ENCODE results near the gene VPS13C.
A peak's percentile ranks its signal among the peaks of the same experiment; 100 is the strongest.

Gene VPS13C
- 448 to 647 (median 561) reads per million in 4 donors for total RNA-seq

GRCh38 chr15:62060113-62060895 is at the start of gene VPS13C:
Gene VPS13C, minus strand, starts transcription at chr15:62060447. Its CDS starts 73 bp downstream, at chr15:62060374.
- peak; percentile 81 to 93 (median 88) for DNase-seq

DNA sequence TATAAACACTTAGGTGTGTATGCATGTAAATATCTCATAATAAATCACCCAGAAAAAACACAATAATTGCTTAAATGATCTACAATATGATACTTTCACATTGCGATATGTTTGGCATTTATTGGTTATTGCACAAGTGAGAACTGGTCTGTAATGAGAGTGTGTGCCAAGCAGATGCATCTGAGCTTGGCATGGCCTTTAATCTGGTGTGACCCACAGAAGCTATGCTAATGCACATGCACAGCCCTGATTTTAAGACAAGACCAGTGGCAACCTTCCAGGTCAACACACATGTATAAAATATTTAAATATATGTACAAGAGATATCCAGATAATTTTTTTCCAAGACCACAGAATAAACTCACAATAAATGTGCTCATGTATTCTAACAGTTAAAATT is 49.2 kb upstream of the VPS13C start:
- no peak for DNase-seq

- DNase-seq = no peak
These were observed 48.2 kb upstream of the VPS13C start for GRCh38 chr15:62108411-62108810.

- DNase-seq = no peak
These were observed 47.4 kb upstream of the VPS13C start for GRCh38 chr15:62107571-62108121.

GRCh38 chr15:62106096-62106495 is 45.8 kb upstream of the VPS13C start:
- DNase-seq = no peak

DNA sequence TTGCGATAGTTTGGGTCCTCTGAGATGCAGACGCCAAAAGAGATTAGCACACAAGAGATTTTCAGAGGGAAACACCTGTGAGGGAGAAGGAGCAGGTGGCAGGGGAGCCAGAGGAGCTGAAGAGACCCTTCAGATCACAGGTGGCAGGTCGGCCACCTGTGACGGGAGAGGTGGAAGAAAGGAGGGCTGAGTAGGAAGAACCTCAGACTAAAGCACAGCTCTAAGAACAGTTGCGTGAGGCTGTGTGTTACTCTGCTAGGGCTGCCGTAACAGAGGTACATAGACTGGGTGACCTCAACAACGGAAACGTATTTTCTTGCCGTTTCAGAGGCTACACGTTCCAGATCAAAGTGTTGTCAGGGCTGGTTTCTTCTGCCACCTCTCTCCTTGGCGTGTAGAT is 45.0 kb upstream of the VPS13C start:
- DNase-seq = no peak

DNA sequence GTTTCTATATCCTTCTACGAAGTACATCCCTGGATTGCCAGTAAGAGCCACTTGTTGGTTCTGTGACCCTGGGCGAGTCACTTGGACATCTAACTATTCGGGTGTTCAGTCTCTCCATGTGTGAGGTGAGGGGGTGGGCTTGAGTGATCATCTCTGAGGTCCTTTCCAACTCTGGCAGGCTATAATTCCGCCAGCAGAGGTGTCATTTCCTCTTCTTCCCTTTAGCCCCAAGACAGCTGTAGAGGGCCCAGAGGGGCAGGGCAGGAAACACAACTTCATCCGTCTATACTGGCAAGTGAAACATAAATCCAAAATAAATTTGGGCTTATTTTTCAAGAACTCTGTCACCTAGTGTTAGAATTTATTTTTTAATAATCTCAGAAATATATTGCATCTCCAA is 44.6 kb upstream of the VPS13C start:
- no peak for DNase-seq

- DNase-seq = no peak
These were observed 44.2 kb upstream of the VPS13C start for GRCh38 chr15:62104401-62104800.

DNA sequence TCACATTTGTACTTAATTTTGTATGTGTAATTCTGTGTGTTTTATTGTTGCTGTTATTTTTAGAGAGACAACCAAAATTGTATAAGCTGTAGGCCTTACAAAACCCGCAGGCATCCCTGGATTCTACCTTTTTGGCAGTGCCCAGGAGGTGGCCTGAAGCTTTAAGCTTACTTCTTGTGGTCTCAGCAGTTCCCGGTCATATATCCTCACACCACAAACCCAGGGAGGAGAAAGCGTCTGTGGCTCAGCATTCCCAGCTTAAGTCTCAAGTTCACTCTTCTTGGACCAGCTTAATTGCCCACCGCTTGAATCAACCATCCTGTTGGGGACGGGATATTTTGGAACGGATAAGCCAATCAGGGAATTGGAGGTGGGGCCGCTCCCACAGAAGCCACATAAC is 43.2 kb upstream of the VPS13C start:
- DNase-seq = no peak

DNA sequence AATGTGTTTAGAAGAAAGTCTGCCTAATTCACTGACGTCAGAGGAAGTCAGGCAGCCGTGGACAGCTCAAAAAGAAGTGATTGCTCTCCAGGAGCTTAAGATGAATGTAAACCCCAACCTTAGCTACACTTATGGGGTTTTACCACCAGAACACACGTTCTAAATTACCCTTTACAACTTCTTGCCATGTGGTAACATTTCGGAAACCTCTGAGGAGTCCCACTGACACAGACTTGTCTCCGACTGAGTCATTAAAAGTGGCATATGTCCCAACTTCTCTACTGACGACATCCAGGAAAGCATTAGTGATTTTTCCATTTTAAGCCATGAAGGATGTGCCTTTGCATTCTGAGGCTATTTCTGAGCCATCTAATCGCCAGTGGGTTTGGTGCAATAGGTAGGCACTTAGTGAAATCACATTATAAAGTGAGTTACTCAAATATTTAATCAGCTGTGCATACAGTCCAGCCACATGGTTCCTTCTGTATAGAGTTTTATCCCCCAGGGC is 38.9 kb upstream of the VPS13C start:
- no peak for DNase-seq

GRCh38 chr15:62094388-62094787 is 34.1 kb upstream of the VPS13C start:
- DNase-seq = no peak

DNA sequence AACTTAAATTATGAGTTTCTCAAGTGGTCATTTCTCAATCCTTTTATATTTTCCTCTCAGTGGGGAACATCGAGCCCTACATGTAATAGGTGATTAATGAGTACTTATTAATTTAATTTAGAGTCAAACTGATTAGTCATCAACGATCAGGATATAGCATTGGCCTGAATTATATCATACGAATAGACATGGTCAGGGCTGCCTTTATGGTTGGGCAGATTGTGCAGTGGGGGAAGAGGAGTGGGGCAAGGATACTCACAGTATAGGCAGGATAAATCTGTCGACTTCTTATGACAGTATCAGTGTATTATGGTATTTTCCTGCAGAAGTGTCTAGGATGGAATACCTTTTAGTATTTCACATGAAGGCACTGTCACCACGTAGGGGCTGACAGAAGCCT is 33.6 kb upstream of the VPS13C start:
- no peak for DNase-seq

DNA sequence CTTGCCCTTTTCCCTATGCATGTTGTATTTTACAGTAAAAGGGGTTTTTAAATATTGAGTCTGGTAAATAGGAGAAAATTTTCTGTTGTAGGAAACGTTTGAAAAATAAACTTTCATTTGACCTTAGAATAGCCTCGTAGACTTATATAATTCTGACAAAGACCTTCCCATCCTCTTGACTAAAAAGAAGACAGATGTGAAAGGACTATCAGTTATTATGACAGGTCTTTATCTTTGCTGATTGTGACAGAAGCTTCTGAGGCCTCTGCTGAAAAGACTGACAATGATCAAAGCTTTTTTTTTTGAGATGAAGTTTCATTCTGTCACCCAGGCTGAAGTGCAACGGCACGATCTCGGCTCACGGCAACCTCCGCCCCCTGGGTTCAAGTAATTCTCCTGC is 30.7 kb upstream of the VPS13C start:
- no peak for DNase-seq

DNA sequence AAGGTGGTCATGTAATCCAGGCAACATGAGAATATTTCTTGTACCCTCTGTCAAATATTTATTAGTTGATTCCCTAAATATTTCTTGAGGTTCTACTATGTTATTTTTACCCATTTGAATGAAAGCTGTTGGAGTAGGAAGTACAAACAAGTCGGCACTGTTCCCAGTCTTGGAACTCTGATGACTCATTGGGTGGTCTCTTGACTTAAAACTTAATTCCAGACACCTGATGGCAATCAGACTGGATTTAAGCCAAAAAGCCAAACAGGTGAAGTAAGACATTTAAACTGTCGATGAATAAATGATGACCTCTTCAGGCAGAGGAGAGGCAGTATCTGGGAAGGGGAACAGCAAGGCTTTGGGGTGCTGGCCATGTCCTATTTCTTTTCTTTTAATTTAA is 29.4 kb upstream of the VPS13C start:
- DNase-seq = no peak

DNA sequence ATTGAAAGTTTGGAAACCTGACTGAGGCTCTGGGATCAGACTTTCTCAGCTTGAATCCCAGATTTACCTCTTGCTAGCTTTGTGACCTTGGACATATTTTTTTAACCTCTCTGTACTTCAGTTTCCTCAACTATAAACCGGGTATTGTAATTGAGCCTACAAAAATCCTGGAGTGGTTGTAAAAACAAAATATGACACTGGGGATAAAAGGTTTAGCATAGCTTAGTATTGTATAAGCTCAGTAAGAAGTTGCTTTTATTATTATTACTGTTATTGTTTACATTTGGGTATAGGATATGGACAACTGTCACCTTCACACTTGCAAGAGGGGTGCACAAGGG is 28.1 kb upstream of the VPS13C start:
- no peak for DNase-seq

DNA sequence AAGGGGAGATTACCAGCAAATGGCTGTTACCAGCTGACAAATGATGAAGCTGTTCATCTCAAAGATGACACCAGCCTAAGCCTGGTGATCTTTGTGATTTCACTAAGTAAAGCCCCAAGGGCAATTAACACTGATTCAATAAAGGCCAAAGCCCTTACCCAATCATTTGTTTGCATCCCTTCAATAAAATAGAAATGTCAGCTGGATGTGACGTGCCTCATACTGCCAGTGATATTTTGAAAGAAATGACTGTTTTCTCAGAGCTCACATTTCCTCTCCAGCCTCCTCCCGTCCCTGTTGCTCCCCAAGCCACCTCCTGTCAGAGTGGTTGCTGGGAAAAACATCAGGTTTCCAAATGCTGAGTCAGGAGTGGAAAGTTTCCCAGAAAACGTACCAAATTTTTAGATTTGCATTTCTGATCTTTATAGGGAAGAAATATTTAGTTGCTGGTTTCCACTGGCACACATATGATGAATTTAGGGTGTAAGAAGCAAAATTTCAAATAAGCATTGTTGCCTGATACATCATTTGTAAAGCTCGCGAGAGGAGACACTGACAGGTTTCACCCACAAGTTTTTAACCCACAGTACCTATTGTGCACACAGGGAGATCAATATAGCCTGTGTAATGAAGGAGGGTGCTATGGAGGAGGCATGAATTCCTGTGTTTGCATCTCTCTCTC is 27.6 kb upstream of the VPS13C start:
- peak in 1 of 5 donors; percentile 76 for DNase-seq

- DNase-seq = no peak
These were observed 25.5 kb upstream of the VPS13C start for GRCh38 chr15:62085740-62086139.

DNA sequence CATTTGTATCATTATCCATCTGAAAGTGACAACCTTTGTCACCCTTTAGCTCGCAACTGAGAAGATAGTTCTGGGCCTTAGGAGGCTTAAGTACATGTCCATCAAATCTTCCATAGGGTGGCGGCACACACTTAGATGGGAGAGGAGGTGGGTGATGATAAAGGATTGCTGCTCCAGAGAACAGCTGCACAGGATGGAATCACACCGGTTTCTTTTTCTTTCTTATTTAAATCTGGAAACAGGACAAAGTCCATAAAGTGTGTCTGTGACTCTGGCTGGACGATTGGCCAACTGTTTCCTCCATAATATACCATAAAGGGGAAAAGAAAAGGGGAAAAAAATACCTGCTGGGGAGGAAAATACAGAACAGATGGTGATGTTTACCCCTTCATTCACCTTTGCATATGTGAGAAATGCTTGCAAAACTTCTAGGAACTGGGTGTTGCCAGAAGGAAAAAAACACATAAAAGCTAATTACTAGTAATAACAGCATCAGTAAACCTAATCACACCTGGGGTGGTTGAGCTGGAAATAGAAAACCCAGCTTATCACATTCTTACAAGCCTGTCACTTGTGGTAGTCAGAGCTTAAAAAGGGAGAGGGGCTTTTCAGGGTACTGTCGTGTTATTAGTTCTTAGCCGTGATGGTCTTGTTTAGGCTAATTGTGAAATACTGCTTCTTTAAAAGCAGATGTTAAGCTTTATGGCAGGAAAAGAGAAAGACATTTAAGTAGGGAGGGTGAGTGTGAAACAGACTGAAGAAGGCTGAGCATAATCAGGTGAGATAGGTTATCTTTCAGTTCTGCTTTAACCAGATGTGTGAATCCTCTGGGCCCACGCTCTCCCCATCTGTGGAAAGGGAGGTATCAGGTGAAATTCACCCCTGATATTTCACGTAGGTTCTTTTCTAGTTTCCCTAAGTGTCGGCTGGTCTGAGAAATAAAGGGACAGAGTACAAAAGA is 23.2 kb upstream of the VPS13C start:
- no peak for DNase-seq

DNA sequence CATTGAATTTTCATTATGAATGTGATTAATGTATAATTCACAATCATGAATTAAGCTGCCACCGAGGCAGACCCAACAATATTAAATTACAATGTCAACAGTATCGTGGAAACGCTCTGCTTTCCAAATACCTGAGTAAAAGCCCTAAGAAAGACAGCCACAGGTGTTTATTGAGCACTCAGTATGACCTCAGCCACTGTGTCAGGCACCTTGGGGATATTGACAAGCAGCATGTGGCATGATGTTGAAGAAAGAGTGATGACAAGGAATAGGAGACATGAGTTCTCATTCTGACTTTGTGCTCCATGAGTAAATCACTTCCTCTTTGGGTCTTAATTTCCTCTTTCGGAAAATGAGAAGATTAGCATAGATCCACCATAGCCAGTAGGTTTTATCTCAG is 19.3 kb upstream of the VPS13C start:
- DNase-seq = no peak

DNA sequence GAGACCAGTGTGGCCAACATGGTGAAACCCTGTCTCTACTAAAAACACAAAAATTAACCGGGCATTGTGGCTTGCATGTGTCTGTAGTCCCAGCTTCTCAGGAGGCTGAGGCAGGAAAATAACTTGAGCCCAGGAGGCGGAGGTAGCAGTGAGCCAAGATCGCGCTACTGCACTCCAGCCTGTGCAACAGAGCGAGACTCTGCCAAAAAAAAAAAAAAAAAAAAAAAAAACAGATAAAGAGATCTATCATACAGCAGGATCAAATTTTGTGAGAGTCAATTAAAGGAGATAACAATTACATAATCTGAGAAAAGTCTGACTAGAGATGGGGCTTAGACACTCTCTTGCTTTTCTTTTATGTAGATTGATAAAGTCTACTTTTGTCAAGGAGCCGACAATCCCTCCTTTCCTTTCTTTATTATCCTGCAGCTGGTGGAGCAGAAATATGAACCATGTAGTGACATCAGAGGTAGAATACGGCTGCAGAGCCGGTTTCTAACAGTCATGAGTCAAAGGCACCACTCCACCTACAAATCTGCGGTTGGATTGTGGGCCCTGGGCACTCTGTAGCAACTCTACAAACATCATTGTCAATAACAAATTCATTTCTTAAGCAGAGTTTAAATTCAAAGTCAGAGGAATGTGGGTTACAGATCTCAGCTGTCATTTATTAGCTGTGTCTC is 15.5 kb upstream of the VPS13C start:
- DNase-seq = no peak

GRCh38 chr15:62071711-62072308 is 11.6 kb upstream of the VPS13C start:
- DNase-seq = peak in 1 of 5 donors; percentile 38

- no peak for DNase-seq
These were observed 9.3 kb upstream of the VPS13C start for GRCh38 chr15:62069551-62069950.

Data from T-helper 1 cell (primary cell).